H1 (cell line): ENCODE results near the gene USP7. TPM values are rescaled to one million over a fixed set of nuclear protein-coding genes. Genes with fewer than 3 reads are reported as not detected.

Experiments used
- BACH1 ChIP-seq: IDR thresholded peaks from 2 replicates; pipeline ENCODE4 v1.6.1; 2012; ENCODE audit warnings: low read length, improper control_type of control experiment
- GABPA ChIP-seq: IDR thresholded peaks from 2 replicates; pipeline ENCODE4 v1.6.1; 2011; ENCODE audit warnings: mild to moderate bottlenecking, low read length, moderate library complexity, borderline replicate concordance; ENCODE audit not compliant: insufficient read depth
- polyA plus RNA-seq, 7 experiments: library from polyadenylated mRNA; depleted of rRNA in 3 of 7; stranded (reverse) in 5 of 7; unstranded in 2 of 7; fragments of >200 nt in 5 of 7; fragments of 200-250 nt in 2 of 7; gene quantifications; 1 replicate in 5 of 7; 2 replicates in 1 of 7; 4 replicates in 1 of 7; pipeline versions ENCODE4 v1.2.1 to v1.2.3, GENCODE V29; 2011 to 2013; ENCODE audit warnings: missing spikeins in 2 of 7, mixed read lengths in 2 of 7
- total RNA-seq: library from RNA; stranded (reverse); fragmentation: NEBNext Ultra II Directional; extraction: Animal tissue kit (Norgen Biotek cat#: 25700); gene quantifications from 2 replicates; pipeline ENCODE4 v1.2.1, GENCODE V29; 2021

The USP7 gene
- total and polyA plus RNA-seq, 2 of the 8 experiments (the other 6 are each of a cell fraction or from before 2014, with no cell fraction given): 21.3 to 211 TPM

- TF ChIP-seq BACH1: no peak
- TF ChIP-seq GABPA: no peak
Measured at GRCh38 chr16:8915722-8916301, 47.9 kb downstream of the USP7 start (continued).
